GM18868 (cell line): ENCODE measurements around the gene MYH7B.

Source experiments
- ATAC-seq: cut with Tn5 transposase; IDR thresholded peaks from one replicate; pipeline ENCODE4 v1.9.1; 2021; ENCODE audit warnings: mild to moderate bottlenecking, moderate library complexity; ENCODE audit not compliant: unreplicated experiment

Gene MYH7B

GRCh38 chr20:34974246-34974645 lies 18.6 kb downstream of the MYH7B start:
- no peak for ATAC-seq

- no peak for ATAC-seq
Measured at GRCh38 chr20:34976286-34976685, 20.6 kb downstream of the MYH7B start.

DNA sequence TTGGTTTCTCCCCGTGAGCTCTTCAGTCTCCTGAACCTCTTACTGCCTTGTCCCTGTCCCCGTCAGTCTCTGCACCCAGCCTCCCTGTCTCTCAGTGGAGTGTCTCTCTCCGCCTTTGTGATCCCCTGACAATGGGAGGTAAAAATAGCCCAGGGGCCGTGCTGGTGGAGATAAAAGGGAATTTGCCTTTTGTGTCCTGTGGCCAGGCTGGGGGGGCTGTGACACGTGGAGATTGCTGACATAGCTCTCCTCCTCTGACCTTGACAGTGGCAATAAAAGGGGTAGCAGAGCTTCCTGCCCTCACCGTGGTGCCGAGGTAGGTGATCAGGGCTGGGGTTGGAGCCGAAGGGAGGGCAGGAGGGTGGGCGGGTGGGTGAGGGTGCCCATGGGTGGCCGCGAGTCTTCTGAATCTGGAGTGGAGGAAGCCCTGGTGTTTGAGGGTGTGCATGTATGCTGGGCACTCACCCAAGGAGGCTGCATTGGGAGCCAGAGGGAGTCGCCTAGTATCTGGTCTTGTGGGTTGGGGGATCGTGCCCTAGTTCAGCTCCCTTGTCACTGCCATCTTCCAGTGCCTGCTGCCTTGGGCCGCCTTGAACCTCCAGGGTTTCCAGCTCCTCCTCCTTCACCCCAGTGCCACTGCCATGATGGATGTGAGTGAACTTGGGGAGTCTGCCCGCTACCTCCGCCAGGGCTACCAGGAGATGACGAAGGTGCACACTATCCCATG lies 21.9 kb downstream of the MYH7B start:
- no peak for ATAC-seq

GRCh38 chr20:34978092-34978744 lies 22.6 kb downstream of the MYH7B start:
- ATAC-seq = no peak

GRCh38 chr20:34979366-34980153 lies 23.9 kb downstream of the MYH7B start:
- ATAC-seq = no peak

- no peak for ATAC-seq
Measured at GRCh38 chr20:34980543-34981233, 25.0 kb downstream of the MYH7B start.

- ATAC-seq = no peak
Measured at GRCh38 chr20:34982270-34983088, 26.8 kb downstream of the MYH7B start.

DNA sequence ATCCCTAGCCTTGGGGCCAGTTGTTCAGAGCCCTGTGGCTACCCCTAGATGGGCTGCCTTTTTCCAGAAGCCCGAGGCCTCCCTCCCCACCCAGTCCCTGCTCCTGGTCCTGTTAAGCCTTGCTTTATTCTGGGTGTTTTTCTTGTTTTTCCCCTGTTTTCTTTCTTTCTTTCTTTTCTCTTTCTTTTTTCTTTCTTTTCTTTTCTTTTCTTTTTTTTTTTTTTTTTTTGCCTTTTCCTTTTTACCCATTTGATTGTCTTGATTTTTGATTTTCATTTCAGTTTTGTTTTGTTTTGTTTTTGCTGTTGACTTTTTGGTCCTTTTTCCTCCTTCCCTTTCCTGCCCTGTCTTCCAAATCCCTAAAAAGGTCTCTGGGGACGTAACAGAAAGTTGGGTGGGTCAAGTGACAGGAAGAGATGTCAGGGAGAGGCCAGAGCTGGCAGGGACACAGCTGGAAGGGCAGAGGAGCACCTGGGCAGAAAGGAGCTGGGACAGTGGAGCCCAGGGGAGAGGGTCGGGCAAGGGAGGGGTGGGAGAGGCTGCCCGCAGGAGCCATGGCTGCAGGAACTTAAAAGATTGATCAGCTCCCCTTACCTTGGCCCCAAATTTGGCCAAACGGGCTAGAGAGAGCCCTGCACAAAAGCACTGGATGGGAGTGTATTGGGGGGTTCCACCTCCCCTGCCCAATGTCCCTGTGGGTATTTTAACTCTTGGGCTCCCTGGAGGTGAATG lies 27.6 kb downstream of the MYH7B start:
- no peak for ATAC-seq

DNA sequence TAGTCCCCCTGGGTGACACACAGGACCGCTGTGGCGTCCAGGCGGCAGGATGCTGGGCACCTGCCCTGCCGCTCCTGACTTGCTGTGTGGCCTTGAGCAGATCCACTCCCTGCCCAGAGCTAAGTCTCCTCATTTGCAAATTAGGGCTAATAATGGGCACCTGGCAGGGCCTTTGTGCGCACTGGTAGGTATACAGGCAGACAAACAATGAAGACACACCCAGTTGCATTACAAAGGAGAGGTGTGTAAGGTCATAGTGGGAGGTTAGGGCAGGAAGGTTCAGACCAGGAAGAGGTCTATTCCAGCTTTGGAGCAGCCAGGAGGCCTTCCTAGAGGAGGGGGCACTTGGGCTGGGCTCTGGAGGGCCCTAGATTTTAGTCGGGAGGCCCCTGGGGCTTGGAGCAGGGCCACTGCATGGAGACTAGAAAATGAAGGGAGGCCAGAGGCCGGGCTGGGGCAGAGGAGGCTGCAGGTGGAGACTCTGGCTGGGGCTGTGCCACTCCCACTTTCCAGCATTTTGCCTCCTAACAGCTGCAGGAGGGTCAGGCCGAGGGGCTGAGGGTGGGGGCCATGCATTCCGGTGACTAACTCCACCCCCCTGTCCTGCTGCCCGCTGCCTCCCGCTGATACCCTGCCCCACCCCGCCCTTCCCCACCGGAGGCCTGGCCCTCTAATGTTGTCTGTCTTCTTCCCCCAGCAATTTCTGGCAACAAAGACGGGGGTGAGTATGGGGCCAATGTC lies 28.5 kb downstream of the MYH7B start:
- ATAC-seq = no peak

GRCh38 chr20:34984756-34985261 lies 29.1 kb downstream of the MYH7B start:
- no peak for ATAC-seq

DNA sequence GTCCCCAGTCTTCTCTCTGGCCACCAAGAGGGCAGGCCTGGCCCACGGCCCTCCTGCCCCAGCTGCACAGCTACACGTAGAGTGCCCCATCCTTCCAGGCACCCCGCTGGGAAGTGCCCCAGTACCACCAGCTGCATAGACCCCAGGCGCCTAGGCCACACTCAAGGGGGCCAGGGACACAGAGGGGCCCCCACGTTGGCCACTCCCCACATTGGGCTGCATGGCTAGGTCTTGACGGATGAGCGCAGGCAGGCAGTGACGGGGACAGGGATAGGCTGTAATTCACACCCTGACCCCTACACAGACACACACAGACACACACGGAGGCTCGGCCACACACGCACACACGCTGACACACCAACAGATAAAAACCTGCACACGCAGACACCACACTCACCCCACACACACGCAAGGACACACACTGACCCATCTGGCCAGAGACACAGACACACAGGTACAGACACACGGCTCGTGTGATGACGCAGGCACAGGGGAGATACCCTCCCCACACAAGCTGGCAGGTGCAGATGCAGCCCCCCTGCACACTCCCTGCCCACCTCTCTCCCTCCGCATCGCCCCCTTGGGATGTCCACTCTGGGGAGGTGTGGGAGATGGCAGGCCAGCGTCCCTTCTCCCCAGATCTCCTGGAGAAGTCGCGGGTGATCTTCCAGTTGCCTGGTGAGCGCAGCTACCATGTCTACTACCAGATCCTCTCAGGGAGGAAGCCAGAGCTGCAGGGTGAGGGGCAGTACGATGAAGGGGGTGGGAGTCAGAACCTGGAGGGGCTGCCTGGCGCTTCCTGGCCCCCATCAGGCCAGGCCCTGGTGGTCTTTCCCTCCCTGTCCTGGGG lies 30.0 kb downstream of the MYH7B start:
- ATAC-seq = no peak

- ATAC-seq = no peak
Measured at GRCh38 chr20:34986311-34987287, 30.9 kb downstream of the MYH7B start.

DNA sequence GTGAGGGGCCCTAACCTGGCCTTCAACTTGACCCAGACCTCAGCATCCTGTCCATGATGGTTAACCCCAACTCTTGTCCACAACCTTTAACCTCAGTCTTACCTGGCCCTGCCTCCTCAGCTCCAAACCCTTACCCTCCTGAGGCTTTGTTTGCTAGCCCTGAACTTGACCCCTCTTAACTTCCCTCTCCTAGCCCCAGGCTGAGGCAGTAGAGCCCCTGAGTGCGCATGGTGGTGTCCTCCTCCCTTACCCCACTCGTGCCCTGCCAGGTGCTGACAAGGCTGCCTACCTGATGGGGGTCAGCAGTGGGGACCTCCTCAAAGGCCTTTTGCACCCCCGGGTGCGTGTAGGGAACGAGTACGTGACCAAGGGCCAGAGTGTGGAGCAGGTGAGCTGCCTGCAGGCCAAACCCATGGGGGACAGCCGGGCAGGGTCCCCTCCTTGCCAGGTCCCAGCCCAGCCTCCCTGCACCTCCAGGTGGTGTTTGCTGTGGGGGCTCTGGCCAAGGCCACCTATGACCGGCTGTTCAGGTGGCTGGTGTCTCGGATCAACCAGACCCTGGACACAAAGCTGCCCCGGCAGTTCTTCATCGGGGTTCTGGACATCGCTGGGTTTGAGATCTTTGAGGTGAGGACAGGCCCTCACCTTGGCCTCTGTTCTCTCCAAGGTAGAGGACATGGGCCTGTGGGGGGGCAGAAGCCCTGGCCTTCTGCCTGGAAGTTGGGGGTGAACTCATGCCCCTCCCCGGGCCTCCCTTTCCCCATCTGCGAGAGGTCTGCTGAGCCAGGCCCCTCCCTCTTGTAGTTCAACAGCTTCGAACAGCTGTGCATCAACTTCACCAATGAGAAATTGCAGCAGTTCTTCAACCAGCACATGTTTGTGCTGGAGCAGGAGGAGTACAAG lies 31.9 kb downstream of the MYH7B start:
- ATAC-seq = no peak

GRCh38 chr20:34988191-34988540 lies 32.5 kb downstream of the MYH7B start:
- no peak for ATAC-seq

DNA sequence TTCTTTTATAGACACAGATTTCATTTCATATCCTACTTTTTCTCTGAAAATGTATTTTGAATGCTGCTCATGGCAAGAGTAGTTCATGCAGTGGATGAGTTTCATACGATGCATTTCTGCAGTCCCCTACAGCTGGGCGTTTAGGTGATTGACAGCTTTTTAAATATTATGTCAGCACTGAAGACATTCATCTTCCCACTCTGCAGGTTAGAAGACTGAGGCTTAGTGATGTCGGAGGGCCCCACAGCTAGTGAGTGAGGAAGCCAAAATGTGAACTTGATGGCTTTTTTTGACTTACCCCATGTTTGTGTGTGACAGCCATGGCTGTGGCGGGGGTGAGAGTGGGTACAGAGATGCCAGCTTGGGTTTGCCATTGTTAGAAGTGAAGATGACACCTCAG lies 33.5 kb downstream of the MYH7B start:
- ATAC-seq = no peak

GRCh38 chr20:34989670-34990069 lies 34.0 kb downstream of the MYH7B start:
- no peak for ATAC-seq
